SH-SY5Y (cell line): ENCODE results near the gene WRAP53.

ENCODE experiments used
- GATA2 ChIP-seq: IDR thresholded peaks from 2 replicates; pipeline ENCODE4 v1.6.1; 2011; ENCODE audit warnings: mild to moderate bottlenecking, low read depth, low read length
- GATA3 ChIP-seq: IDR thresholded peaks from 2 replicates; pipeline ENCODE4 v1.6.1; 2011; ENCODE audit warnings: low read depth, mild to moderate bottlenecking, low read length, moderate library complexity

WRAP53 gene

GRCh38 chr17:7667656-7668406, 20.4 kb upstream of the WRAP53 start:
- TF ChIP-seq GATA2 (no peak), GATA3 (no peak)

DNA sequence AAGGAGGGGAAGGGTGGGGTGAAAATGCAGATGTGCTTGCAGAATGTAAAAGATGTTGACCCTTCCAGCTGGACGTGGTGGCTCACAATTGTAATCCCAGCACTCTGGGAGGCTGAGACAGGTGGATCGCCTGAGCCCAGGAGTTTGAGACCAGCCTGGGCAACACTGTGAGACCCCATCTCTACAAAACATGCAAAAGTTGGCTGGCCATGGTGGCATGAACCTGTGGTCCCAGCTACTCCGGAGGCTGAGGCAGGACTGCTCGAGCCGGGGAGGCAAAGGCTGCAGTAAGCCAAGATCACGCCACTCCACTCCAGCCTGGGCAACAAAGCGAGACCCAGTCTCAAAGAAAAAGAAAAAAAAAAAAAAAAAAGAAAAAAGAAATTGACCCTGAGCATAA, 19.8 kb upstream of the WRAP53 start:
- no peak for TF ChIP-seq GATA3
- no peak for TF ChIP-seq GATA2

DNA sequence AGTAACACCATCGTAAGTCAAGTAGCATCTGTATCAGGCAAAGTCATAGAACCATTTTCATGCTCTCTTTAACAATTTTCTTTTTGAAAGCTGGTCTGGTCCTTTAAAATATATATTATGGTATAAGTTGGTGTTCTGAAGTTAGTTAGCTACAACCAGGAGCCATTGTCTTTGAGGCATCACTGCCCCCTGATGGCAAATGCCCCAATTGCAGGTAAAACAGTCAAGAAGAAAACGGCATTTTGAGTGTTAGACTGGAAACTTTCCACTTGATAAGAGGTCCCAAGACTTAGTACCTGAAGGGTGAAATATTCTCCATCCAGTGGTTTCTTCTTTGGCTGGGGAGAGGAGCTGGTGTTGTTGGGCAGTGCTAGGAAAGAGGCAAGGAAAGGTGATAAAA, 15.0 kb upstream of the WRAP53 start:
- no peak for TF ChIP-seq GATA2
- no peak for TF ChIP-seq GATA3

- TF ChIP-seq GATA3 (no peak), GATA2 (no peak)
These were observed 13.3 kb upstream of the WRAP53 start for GRCh38 chr17:7674934-7675333.

GRCh38 chr17:7676533-7676932, 11.7 kb upstream of the WRAP53 start:
- TF ChIP-seq GATA3 (no peak), GATA2 (no peak)

DNA sequence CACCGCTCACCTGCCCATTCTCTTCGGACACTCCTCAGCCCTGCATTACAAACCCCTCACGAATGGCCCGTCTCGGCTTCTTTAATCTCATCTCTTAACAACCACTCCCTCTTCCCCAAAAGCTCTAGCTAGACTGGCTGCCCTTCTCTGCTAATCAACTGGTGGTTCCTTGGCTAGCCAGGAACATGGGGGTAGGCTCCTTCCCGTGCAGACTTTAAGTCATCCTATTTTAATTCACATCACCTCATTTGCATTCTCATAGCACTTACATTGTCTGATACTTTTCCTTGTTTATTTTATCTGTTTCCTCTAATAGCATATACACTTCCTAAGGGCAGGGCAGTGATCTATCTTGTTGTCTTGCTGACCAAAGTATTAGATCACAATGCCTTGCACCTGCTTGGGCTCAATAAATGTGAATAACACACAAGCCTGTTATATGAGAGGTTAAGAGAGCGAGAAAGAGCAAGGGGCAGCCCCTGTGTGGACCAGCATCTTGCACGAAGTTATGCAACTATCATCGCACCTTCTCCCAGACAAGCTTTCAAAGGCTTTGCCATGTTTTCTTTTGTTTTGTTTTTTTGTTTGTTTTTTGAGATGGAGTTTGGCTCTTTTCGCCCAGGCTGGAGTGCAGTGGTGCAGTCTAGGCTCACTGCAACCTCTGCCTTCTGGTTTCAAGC, 10.7 kb upstream of the WRAP53 start:
- TF ChIP-seq GATA2 (no peak), GATA3 (no peak)

GRCh38 chr17:7684851-7685532, 3.3 kb upstream of the WRAP53 start:
- TF ChIP-seq GATA3 (no peak), GATA2 (no peak)

DNA sequence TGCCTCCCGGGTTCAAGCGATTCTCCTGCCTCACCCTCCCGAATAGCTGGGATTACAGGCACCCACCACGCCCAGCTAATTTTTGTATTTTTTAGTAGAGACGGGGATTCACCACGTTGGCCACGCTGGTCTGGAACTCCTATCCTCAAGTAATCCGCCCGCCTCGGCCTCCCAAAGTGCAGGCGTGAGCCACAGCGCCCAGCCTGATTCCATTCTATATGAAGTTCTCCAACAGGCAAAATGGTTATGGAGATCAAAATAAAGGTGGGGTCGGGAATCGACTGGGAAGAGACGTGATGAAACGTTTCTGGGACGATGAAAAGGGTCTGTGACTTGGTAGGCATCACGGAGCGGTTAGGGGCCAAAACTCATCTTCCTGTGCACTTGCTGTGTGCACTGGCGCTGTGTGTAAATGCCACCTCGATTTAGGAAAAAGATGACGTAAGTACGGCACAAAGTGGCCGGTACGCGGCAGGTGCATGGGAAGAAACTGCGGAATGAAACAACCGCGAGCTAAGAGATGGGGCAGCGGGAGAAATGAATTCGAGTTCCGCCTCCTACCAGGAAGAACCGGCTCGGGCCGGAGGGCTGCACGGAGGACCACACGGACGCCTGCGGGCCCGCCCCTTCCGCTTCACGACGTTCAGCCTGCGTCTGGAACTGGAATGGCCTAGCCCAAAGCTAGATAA, 2.6 kb upstream of the WRAP53 start:
- TF ChIP-seq GATA2, result no peak; the same call in 1 of the 2 replicates
- no peak for TF ChIP-seq GATA3

GRCh38 chr17:7686222-7687071, 1.8 kb upstream of the WRAP53 start:
- no peak for TF ChIP-seq GATA2
- no peak for TF ChIP-seq GATA3

DNA sequence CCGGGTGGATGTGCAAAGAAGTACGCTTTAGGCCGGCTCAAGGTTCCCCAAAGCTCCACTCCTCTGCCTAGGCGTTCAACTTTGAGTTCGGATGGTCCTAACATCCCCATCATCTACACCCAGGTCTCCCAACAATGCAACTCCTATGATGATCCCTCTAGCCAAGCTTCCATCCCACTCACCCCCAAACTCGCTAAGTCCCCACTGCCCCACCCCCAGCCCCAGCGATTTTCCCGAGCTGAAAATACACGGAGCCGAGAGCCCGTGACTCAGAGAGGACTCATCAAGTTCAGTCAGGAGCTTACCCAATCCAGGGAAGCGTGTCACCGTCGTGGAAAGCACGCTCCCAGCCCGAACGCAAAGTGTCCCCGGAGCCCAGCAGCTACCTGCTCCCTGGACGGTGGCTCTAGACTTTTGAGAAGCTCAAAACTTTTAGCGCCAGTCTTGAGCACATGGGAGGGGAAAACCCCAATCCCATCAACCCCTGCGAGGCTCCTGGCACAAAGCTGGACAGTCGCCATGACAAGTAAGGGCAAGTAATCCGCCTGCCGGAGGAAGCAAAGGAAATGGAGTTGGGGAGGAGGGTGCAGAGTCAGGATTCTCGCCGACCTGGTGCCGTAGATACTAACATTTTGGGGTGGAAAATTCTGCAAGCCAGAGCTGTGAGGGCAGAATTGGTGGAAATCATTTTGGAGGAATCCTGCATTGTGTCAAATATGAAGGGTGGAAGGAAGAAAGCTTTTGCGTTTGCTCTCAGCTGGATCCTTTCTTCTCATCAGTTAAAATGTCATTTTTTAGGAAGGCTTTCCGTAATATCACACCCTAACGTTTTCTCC, 987 bp upstream of the WRAP53 start, which contains the start of gene TP53:
TSS of gene TP53 (minus strand) at position 419 of the 836 bp plus-strand sequence. CDS start 10,896 bp downstream, outside the sequence.
- TF ChIP-seq GATA3 (no peak), GATA2 (no peak)

GRCh38 chr17:7688808-7689316, 585 bp downstream of the WRAP53 start:
- TF ChIP-seq GATA3 (no peak), GATA2 (no peak)

GRCh38 chr17:7695586-7695985, 7.3 kb downstream of the WRAP53 start:
- no peak for TF ChIP-seq GATA2
- TF ChIP-seq GATA3, result no peak
